Fibroblast of villous mesenchyme (primary cell): Measurements from ENCODE around the gene NUDT3. TPM values are rescaled to one million over a fixed set of nuclear protein-coding genes. Genes with fewer than 3 reads are reported as not detected.

Experiments
- DNase-seq: peaks from one replicate; pipeline ENCODE4 v3.0.0-alpha.2; 2010; ENCODE audit warnings: low read depth
- H3K4me3 ChIP-seq: 2 replicates; pipeline ENCODE4 v1.5.1; 2011; ENCODE audit warnings: low read depth, mild to moderate bottlenecking, low read length
- total RNA-seq: library from RNA; depleted of rRNA; stranded (reverse); fragments of >200 nt; gene quantifications from 2 replicates; pipeline ENCODE4 v1.2.3, GENCODE V29; 2012
- TF ChIP-seq, protein P1 (sequence below): IDR thresholded peaks from 2 replicates; pipeline ENCODE4 v1.5.1; 2012; ENCODE audit warnings: low read depth, mild to moderate bottlenecking, low read length; ENCODE audit not compliant: insufficient read depth

Gene NUDT3
- total RNA-seq, 1 donor: 31.1 TPM

DNA sequence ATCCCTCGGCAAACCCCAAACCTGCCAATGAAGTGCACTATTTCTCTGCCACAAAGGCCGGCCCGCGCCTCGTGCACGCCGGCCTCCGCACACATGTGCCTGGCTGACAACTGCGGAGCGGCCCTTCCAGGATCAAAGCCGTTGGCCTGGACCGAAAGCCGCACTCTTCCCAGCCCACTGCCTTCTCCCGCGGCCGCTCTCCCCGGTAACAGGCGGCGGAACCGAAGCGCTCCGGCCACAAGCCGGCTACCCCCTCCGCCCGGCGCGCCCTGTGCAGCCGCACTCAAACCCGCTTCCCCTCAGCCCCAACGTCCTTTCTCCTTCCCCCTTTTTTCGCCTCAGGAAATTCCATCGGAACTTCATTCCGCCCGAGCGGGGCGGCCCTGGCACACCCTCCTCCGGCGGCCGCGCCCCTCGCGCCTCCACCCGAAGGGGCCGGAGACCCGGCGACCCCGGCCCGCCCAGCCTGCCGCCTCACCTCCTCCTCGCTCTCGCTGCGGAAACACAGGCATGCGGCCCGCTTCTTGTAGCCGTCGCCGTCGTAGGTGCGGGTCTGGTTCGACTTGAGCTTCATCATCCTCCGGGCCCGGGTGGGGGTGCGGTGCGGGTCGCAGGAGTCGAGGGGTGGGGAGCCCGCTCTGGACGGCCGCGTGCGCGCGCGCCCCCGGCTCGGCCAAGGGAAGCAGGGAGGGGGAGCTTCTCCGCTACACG lies 528 bp downstream of the NUDT3 start:
- peak overlapping the region; percentile 79 for H3K4me3 ChIP-seq
- peak; percentile 58 for DNase-seq
- TF ChIP-seq, protein P1, sequence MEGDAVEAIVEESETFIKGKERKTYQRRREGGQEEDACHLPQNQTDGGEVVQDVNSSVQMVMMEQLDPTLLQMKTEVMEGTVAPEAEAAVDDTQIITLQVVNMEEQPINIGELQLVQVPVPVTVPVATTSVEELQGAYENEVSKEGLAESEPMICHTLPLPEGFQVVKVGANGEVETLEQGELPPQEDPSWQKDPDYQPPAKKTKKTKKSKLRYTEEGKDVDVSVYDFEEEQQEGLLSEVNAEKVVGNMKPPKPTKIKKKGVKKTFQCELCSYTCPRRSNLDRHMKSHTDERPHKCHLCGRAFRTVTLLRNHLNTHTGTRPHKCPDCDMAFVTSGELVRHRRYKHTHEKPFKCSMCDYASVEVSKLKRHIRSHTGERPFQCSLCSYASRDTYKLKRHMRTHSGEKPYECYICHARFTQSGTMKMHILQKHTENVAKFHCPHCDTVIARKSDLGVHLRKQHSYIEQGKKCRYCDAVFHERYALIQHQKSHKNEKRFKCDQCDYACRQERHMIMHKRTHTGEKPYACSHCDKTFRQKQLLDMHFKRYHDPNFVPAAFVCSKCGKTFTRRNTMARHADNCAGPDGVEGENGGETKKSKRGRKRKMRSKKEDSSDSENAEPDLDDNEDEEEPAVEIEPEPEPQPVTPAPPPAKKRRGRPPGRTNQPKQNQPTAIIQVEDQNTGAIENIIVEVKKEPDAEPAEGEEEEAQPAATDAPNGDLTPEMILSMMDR: no peak

DNA sequence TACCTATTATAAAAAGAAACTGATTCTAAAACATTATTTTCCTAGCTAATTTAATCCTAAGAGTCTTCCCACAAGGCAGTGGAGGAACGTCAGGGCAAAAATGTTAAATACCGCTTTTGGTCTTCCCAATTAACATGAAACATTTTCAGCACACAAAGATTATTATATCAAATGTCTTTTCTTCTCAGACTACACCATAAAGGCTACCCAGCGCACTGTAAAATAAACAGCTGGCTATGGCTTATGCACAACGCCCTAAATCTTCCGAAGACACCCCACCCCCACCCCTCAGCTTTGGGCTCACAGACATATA lies 1.0 kb downstream of the NUDT3 start:
- H3K4me3 ChIP-seq: peak overlapping the region; percentile 79
- TF ChIP-seq, protein P1: no peak
- DNase-seq: no peak

DNA sequence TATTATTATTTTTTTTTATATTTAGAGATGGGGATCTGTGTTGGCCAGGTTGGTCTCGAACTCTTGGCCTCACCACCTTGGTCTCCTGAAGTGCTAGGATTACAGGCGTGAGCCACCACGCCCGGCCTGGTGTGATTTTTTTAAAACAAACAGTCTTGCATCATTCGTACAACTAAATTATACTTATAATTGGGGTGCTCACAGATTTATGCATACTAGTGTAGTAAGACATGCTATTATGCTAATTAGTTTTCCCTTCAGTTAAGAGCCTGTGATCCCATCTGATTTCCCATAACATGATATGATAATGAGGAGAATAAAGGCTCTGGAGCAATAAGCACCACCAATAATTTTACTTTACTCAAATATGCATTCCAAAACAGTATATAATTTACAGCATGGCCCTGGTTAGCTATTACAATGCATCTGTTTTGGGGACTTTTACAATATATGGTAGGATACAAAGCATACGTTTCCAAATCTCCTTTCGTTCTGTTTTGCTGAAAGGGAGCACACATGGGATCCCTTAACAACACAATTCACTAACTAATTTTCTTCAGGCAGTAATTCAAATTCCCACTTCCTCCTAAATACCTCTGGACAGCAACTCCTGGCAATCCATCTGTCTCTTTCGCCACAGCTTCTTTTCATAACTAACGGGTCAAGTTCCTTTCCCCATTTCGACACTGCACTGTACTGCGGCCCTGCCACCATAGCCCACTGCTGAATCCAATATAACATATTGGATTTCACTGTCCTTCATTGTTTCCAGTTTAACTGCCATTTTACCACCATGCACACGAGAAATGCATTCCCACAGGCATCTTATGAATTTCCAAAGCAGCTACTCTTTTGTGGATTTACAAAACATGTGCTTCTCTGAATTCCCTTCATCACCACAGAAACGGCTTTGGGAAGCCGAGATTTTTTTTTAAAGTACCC lies 1.7 kb downstream of the NUDT3 start:
- peak; percentile 92 for DNase-seq
- H3K4me3 ChIP-seq: peak overlapping the region; percentile 79
- TF ChIP-seq, protein P1: no peak

DNA sequence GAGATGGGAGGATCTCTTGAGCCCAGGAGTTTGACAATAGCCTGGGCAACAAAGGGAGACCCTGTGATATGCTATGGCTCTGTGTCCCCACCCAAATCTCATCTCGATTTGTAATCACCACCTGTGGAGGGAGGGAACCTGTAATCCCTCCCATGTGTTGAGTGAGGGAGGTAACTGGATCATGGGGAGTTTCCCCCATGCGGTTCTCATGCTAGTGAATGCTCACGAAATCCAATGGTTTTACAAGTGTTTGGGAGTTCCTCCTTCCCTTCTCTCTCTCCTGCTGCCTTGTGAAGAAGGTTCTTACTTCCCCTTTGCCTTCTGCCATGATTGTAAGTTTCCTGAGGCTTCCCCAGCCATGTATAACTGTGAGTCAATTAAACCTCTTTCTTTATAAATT lies 3.4 kb downstream of the NUDT3 start:
- DNase-seq: no peak
- no peak overlapping the region for H3K4me3 ChIP-seq
- TF ChIP-seq, protein P1: no peak

DNA sequence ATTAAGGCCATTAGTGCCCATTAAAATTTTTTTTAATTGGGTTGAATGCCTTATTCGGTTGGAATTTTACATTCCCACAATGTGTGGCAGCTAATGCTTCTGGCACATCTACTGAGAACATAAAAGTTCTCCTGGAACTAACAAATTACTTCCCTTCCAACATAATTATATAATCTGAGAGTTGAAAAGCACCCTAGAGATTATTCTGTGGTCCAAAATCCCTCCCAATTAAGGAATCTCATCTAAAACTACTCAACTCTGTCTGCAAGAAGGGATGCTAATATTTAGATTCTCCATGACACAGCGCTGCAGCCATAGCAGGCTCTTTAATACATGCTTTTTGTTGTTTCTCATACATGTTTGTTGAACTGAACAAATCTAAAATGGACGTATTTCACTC lies 4.0 kb downstream of the NUDT3 start:
- no peak overlapping the region for H3K4me3 ChIP-seq
- no peak for DNase-seq
- TF ChIP-seq, protein P1: no peak

DNA sequence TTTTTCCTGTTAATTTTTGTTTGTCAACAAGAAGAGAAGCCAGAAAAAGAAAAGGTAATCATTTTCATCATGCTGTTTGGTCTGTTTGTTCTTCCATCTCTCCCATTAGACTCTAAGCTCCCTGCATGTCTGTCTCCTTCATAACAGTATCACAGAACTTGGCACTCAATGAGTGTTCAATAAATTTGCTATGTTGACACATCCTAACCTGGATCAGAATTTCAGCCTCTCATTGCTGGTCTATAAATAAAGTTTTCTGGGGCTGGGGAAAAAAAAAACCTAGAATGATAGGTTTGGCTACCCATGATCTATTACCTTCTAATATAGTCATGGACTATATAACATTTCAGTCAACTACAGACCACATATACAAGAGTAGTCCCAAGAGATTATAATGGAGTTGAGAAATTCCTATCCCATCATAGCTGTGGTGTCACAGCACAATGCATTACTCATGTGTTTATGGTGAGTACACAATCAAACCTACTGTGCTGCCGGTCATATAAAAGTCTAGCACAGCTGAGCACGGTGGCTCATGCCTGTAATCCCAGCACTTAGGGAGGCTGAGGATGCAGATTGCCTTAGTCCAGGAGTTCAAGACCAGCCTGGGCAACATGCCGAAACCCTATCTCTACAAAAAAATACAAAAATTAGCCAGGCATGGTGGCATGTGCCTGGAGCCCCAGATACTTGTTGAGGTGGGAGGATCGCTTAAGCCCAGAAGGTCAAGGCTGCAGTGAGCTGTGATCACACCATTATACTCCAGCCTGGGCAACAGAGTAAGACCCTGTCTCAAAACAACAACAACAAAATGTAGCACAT lies 5.9 kb downstream of the NUDT3 start:
- DNase-seq: peak; percentile 93
- TF ChIP-seq, protein P1: no peak
- H3K4me3 ChIP-seq: no peak overlapping the region
